ENCODE results near the gene SORCS3.
A peak's percentile ranks its signal among the peaks of the same experiment; 100 is the strongest.

DNA sequence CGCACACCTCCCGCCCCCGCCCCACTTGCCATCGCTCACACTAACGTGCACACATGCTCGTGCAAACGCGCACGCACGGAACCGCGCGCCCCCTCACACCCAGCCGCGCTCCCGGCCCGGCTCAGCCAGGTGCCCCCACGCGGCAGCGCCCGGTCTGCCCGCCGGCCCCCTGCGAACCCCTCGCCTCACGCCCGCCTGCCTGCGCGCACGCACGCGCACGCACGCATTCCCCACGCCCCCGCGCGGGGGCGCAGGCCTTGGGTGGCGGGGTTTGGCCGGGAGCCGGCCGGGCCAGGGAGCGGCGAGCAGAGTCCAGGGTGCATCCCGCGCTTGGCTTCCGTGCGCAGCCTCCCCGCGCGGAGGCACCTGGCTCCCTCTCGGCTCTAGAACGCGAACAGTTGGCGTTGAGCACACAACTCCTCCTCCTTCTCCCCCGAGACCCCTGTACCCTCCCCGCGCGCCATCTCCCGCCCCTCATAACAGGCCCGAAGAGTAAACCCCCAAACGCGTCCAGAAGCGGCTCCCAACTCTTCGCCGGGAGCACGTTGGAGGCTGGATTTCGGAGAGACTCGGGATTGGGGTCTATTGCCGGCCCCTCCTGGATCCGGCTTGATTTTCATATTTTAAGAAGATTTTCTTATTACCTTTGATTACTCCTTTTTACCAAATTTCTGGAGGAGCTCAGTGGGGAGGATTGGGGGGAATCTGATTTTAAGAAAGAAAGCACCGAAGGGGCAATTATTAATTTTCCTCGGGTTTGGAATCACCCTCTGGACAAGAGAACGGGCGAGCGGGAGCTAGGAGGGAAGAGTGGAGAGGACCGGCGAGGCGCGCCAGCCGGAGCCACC lies 527 bp upstream of the SORCS3 start:
- TF ChIP-seq, protein P1, sequence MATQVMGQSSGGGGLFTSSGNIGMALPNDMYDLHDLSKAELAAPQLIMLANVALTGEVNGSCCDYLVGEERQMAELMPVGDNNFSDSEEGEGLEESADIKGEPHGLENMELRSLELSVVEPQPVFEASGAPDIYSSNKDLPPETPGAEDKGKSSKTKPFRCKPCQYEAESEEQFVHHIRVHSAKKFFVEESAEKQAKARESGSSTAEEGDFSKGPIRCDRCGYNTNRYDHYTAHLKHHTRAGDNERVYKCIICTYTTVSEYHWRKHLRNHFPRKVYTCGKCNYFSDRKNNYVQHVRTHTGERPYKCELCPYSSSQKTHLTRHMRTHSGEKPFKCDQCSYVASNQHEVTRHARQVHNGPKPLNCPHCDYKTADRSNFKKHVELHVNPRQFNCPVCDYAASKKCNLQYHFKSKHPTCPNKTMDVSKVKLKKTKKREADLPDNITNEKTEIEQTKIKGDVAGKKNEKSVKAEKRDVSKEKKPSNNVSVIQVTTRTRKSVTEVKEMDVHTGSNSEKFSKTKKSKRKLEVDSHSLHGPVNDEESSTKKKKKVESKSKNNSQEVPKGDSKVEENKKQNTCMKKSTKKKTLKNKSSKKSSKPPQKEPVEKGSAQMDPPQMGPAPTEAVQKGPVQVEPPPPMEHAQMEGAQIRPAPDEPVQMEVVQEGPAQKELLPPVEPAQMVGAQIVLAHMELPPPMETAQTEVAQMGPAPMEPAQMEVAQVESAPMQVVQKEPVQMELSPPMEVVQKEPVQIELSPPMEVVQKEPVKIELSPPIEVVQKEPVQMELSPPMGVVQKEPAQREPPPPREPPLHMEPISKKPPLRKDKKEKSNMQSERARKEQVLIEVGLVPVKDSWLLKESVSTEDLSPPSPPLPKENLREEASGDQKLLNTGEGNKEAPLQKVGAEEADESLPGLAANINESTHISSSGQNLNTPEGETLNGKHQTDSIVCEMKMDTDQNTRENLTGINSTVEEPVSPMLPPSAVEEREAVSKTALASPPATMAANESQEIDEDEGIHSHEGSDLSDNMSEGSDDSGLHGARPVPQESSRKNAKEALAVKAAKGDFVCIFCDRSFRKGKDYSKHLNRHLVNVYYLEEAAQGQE (IDR thresholded peaks at IDR 0.05; ENCODE audit: borderline replicate concordance), result no peak
- TF ChIP-seq EP300 (conservative IDR thresholded peaks at IDR 0.05; ENCODE audit: poor library complexity, severe bottlenecking), result peak; percentile 19
- TF ChIP-seq, protein P2, sequence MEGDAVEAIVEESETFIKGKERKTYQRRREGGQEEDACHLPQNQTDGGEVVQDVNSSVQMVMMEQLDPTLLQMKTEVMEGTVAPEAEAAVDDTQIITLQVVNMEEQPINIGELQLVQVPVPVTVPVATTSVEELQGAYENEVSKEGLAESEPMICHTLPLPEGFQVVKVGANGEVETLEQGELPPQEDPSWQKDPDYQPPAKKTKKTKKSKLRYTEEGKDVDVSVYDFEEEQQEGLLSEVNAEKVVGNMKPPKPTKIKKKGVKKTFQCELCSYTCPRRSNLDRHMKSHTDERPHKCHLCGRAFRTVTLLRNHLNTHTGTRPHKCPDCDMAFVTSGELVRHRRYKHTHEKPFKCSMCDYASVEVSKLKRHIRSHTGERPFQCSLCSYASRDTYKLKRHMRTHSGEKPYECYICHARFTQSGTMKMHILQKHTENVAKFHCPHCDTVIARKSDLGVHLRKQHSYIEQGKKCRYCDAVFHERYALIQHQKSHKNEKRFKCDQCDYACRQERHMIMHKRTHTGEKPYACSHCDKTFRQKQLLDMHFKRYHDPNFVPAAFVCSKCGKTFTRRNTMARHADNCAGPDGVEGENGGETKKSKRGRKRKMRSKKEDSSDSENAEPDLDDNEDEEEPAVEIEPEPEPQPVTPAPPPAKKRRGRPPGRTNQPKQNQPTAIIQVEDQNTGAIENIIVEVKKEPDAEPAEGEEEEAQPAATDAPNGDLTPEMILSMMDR (IDR thresholded peaks at IDR 0.05; ENCODE audit: poor library complexity, severe bottlenecking), result peak; percentile 72
- TF ChIP-seq TAF1 (IDR thresholded peaks at IDR 0.05; ENCODE audit: low read depth), result no peak
- TF ChIP-seq EZH2 (IDR thresholded peaks at IDR 0.05; ENCODE audit: borderline replicate concordance, insufficient read depth, low read length, poor library complexity, severe bottlenecking), result no peak
- TF ChIP-seq POLR2AphosphoS5 (IDR thresholded peaks at IDR 0.05), result no peak
- TF ChIP-seq SMC3 (conservative IDR thresholded peaks at IDR 0.05; ENCODE audit: poor library complexity), result peak; percentile 66
